HL-60 (cell line): ENCODE data around the gene AGMAT.

Experiments used
- CTCF ChIP-seq: IDR thresholded peaks from one replicate; pipeline ENCODE4 v1.5.1; 2011; ENCODE audit warnings: low read length, control low read depth, inconsistent platforms; ENCODE audit not compliant: insufficient read depth
- GABPA ChIP-seq: IDR thresholded peaks from 2 replicates; pipeline ENCODE4 v1.6.1; 2012; ENCODE audit warnings: low read depth
- POLR2AphosphoS5 ChIP-seq: IDR thresholded peaks from 2 replicates; pipeline ENCODE4 v1.6.1; 2012; ENCODE audit warnings: low read depth
- REST ChIP-seq: IDR thresholded peaks from 2 replicates; pipeline ENCODE4 v1.6.1; 2012; ENCODE audit warnings: low read depth; ENCODE audit not compliant: insufficient replicate concordance

- TF ChIP-seq REST, result no peak
- no peak for TF ChIP-seq CTCF
- no peak for TF ChIP-seq POLR2AphosphoS5
- no peak for TF ChIP-seq GABPA
Observed at GRCh38 chr1:15543251-15543588, 41.6 kb downstream of the AGMAT start.
